GM21723 (cell line): ENCODE measurements around the gene ELMO2.

ENCODE experiments used
- ATAC-seq: cut with Tn5 transposase; IDR thresholded peaks from one replicate; pipeline ENCODE4 v1.9.1; 2021; ENCODE audit warnings: mild to moderate bottlenecking, moderate library complexity; ENCODE audit not compliant: unreplicated experiment

The ELMO2 gene

DNA sequence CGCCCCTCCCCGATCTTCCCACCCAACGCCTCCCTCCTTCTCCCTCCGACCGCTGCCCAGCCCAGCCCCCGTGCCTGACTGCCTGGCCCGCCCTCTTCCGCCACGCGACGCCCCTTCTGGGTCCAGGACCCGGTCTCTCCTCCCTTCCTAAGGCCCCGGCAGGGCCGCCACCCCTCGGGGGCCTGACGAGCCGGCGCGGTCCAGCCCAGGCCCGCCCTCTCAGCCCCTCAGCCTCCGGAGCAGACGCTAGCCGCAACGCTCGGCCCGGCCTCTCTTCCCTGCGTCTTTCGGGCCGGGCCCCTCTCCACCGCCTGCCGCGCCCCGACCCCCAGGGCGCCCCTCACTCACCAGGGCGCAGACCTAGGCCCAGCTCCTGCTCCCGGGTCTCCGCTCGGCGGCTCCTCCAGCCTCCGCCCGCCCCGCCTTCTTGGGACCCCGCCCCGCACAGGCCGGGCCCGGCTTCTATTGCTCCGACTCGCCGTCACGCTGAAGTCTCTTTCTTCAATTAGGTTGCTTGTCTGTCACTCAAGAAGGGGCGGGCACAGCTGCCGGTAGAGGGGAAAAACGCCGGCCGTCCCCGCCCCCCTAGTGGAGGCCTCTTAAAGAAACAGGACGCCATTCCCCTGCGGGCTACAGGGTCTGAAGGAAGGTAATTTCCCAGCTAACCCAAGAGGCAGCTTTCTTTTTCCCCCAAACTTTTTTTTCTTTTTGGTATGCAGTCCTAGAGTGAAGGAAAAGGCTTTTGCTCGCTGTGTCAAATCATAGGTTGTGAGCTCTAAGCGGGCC, at the start of gene ELMO2:
Gene ELMO2, minus strand, starts transcription at position 416 of the 786 bp plus-strand sequence. CDS start 12,133 bp downstream, outside the sequence.
- ATAC-seq: peak; percentile 83

DNA sequence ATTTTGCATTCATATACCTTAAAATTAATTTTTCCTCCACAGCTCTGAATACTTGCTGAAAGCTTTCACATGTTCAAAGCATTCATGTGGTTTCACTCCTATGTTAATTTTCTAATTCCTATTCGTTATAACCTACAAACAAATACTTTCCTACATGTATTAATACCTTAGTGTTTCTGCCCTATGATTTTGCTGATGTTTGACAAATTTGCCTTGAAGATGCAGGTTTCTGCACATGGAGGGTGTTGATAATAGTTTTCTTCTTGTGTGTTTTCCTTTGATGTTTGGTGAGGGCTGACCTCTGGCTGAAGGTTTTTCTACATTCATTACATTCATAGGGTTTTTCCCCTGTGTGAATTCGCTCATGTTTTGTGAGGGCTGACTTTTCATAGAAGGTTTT, 49.3 kb upstream of the ELMO2 start:
- no peak for ATAC-seq

DNA sequence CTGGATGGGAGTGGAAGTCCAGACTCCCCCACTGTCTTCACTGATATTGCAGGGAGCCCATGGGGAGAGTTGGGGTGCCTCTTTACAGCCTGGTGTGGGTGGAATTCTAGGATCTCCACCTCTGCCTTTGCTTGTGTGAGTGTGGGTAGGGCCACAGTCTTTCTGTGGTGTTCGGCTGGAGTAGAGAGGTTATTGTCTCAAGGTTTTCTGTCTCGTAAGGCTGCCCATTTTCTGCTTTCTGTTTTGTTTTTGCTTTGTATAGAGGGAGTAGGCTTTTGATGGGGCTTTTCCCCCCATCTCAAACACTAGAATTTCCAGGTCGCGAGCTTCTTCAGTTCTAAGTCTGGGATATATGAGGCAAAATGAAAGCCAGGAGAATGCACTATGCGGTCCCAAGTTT, 40.4 kb upstream of the ELMO2 start:
- ATAC-seq: no peak

DNA sequence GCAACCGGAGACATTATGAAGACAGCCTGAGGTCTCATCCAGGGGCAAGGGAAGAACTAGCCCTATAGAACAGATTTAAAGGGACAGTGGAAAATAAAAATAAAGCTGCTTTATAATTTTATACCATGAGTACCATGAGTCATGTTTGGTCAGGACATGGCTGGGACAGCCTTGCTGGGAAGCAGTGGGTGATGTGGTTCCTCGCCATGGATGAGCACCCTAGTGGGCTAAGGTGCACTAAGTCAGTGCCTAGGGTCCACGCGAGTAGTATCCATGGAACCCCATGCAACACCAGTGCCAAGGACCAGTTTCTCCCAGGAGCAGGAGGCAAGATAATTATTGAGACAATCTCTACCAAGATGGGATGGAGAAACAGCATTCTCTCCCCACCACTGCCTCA, 33.4 kb upstream of the ELMO2 start:
- no peak for ATAC-seq

GRCh38 chr20:46438156-46438750, 31.8 kb upstream of the ELMO2 start:
- no peak for ATAC-seq

GRCh38 chr20:46435146-46435545, 28.7 kb upstream of the ELMO2 start:
- no peak for ATAC-seq

DNA sequence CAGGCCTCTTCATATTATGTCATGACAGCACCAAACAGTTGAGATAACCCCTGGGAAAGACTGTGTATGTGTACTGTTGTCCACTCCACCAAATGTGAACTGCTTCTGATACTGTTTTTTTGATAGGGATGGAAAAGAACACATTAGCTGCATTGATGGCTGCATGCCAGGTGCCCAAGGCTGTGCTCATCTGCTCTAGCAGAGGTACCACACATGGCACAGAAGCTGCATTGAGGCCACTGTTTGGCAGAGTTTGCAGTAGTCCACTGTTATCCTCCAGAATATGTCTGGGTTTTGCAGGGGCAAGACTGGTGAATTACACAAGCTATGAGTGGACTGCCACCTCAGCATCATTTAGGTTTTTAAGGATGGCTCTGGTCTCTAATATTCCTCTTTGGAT, 28.2 kb upstream of the ELMO2 start:
- no peak for ATAC-seq

- ATAC-seq: no peak
Measured at GRCh38 chr20:46433051-46433450, 26.6 kb upstream of the ELMO2 start.

- no peak for ATAC-seq
Measured at GRCh38 chr20:46430921-46431712, 24.7 kb upstream of the ELMO2 start.

GRCh38 chr20:46427384-46427783, 21.0 kb upstream of the ELMO2 start:
- no peak for ATAC-seq

DNA sequence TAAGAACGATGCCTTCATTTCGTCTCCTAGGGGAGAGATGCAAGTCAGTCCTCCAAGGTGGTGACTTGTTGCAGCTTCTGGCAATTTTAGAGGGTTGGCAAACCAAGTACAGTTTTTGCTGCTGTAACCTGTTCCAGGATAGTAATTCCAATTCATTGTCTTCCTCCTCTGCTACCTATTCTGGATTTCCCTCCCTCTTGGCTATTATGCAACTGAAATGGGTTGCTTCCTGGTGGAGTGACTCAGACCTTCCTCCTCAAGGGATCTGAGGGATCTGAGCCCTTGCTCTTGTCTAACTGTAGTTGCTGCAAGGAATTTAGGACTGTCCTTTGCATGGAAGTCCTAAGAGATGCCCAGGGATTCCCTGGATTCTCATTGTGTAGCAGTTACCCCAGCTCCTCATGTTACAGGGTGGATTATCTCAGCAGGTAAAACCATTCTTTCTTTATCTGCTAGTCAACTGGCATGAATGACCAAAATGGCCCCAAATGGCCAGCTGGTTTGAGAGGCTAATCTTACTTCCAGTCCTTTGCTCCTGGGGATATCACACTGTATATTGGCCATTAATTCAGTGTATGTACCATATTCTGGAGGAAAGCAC, 17.6 kb upstream of the ELMO2 start:
- ATAC-seq: no peak

GRCh38 chr20:46423342-46423741, 16.9 kb upstream of the ELMO2 start:
- no peak for ATAC-seq

DNA sequence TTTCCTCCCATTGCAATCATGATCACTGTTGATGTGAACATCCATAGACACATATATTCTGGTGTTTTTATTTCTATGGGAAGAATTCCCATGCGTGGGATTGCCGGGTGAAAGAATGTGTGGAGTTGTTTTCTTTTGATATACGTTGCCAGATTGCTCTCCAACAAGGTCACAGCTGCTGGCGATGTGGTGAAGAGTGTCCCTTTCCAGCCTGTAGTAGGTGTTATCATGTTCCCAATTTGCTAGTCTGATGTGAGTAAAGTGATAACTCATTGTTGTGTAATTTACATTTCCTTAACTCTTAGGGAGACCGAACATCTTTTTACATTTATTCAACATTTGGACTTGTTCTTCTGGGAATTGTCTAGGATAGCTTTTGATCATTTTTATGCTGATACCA, 14.5 kb upstream of the ELMO2 start:
- ATAC-seq: no peak

GRCh38 chr20:46419882-46420281, 13.5 kb upstream of the ELMO2 start:
- no peak for ATAC-seq

- ATAC-seq: no peak
Measured at GRCh38 chr20:46416839-46417238, 10.4 kb upstream of the ELMO2 start.

DNA sequence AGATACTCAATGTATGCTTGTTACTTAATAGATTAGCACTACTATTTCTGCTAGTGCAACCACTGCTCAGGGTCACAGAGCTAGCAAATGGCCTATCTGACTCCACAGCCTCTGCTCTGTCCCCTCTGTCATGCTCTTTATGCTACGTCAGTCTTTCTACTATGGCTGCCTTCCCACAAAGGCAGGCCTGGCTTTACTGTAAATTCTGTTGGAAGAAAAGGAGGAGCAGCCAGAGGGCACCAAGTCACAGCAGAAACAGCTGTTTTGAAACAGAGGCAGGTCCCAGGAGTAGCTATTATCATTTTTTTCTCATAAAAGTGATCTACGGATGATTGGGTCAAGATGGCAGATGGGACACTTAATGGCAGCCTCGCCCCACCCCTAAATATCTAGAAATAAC, 10.0 kb upstream of the ELMO2 start:
- no peak for ATAC-seq

DNA sequence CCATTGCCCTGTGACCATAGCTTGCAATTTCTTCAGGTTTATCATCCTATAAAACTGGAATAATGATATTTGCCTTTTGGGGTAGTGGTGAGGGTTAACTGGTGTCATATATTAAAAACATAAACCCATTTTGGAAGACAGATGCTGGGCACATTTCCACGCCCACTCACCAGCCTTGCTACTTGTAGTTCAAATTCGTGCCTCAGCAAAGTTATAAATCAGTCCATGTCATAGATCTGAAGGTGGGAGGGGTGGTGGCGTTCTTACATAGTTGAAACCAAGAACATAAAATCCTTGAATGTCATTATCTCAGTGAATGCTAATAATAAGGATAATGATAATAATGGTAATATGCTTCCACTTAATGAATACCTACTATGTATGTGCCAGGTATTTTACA, 9.4 kb upstream of the ELMO2 start:
- no peak for ATAC-seq

- ATAC-seq: no peak
Measured at GRCh38 chr20:46414608-46415007, 8.2 kb upstream of the ELMO2 start.

GRCh38 chr20:46411637-46412036, 5.2 kb upstream of the ELMO2 start:
- ATAC-seq: no peak

DNA sequence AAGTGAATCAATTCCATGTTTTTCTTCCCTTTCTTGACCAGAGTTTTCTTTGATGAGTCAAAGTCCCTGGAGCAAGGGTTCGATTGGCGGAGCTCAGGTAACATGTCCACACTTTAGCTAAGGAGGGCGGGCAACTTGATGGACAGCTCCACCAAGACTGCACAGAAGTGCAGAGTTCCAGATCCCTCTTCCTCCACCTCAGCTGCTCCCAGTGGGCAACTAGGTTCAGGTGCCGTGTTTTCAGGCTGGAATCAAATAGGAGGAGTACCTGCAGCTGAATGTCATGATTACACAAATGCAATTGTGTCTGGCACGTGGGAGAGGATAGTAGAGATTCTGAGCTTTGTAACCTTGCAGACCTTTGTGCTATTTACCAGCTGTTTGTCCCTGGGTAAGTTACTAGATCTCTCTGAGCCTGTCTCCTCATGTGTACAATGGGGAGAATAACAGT, 1.9 kb upstream of the ELMO2 start:
- no peak for ATAC-seq

- ATAC-seq: no peak
Measured at GRCh38 chr20:46407671-46407996, 1.2 kb upstream of the ELMO2 start.
